ENCODE results near the gene HDLBP.
"Not testable (repeated sequence)": the region's sequence is repeated elsewhere in the genome, so short reads cannot be mapped to it uniquely, and the experiment has no call there.

The HDLBP gene

GRCh38 chr2:241205086-241205485, 110.4 kb downstream of the HDLBP start:
- no peak for DNase-seq

GRCh38 chr2:241204490-241204889, 111.0 kb downstream of the HDLBP start:
- DNase-seq: no peak

- no peak for DNase-seq
Measured at GRCh38 chr2:241204010-241204384, 111.5 kb downstream of the HDLBP start.

GRCh38 chr2:241203218-241204009, 112.1 kb downstream of the HDLBP start:
- no peak for DNase-seq

- DNase-seq: no peak
Measured at GRCh38 chr2:241202681-241203080, 112.8 kb downstream of the HDLBP start.

GRCh38 chr2:241202268-241202585, 113.2 kb downstream of the HDLBP start:
- no peak for DNase-seq

GRCh38 chr2:241201445-241202267, 113.8 kb downstream of the HDLBP start:
- DNase-seq: no peak

GRCh38 chr2:241200822-241201395, 114.6 kb downstream of the HDLBP start:
- no peak for DNase-seq

GRCh38 chr2:241199897-241200821, 115.3 kb downstream of the HDLBP start:
- no peak for DNase-seq

GRCh38 chr2:241199286-241199685, 116.2 kb downstream of the HDLBP start:
- no peak for DNase-seq

- no peak for DNase-seq
Measured at GRCh38 chr2:241198381-241199279, 116.8 kb downstream of the HDLBP start.

GRCh38 chr2:241197947-241198346, 117.5 kb downstream of the HDLBP start:
- no peak for DNase-seq

GRCh38 chr2:241197246-241197645, 118.2 kb downstream of the HDLBP start:
- not testable (repeated sequence) for DNase-seq

- DNase-seq: no peak
Measured at GRCh38 chr2:241195506-241196130, 119.9 kb downstream of the HDLBP start.

GRCh38 chr2:241194811-241195210, 120.7 kb downstream of the HDLBP start:
- no peak for DNase-seq

- no peak for DNase-seq
Measured at GRCh38 chr2:241193271-241193670, 122.2 kb downstream of the HDLBP start.

- DNase-seq: no peak
Measured at GRCh38 chr2:241191081-241191480, 124.4 kb downstream of the HDLBP start.

- no peak for DNase-seq
Measured at GRCh38 chr2:241190291-241190981, 125.0 kb downstream of the HDLBP start.

GRCh38 chr2:241189856-241190201, 125.6 kb downstream of the HDLBP start:
- DNase-seq: no peak

- no peak for DNase-seq
Measured at GRCh38 chr2:241189093-241189855, 126.2 kb downstream of the HDLBP start.

Measured in NCI-H2107 (cell line).